Neural progenitor cell (in vitro differentiated cells): Measurements from ENCODE around the gene SMTN. TPM values are rescaled to one million over a fixed set of nuclear protein-coding genes. Genes with fewer than 3 reads are reported as not detected.

Source experiments
- DNase-seq: peaks from one replicate; pipeline ENCODE4 v3.0.0-alpha.2; 2016; ENCODE audit warnings: low spot score
- H2AFZ ChIP-seq: fragments of 200-600 bp; sonication (generic); replicated peaks from 2 replicates; pipeline ENCODE4 v1.6.1; 2016; ENCODE audit warnings: antibody characterized with exemption
- H3F3A ChIP-seq: fragments of 200-600 bp; sonication (generic); 2 replicates; pipeline ENCODE4 v1.6.1; 2016; ENCODE audit warnings: antibody characterized with exemption, low read depth
- H3K27ac ChIP-seq: fragments of 200-600 bp; sonication (generic); 2 replicates; pipeline ENCODE4 v1.5.1; 2016; ENCODE audit warnings: mild to moderate bottlenecking
- H3K27me3 ChIP-seq: fragments of 200-600 bp; sonication (generic); 2 replicates; pipeline ENCODE4 v1.6.1; 2016; ENCODE audit warnings: mild to moderate bottlenecking, moderate library complexity
- H3K36me3 ChIP-seq: fragments of 200-600 bp; sonication (generic); 2 replicates; pipeline ENCODE4 v1.5.1; 2016
- H3K4me1 ChIP-seq: fragments of 200-600 bp; sonication (generic); 2 replicates; pipeline ENCODE4 v1.6.1; 2016; ENCODE audit warnings: mixed run types
- H3K4me2 ChIP-seq: fragments of 200-600 bp; sonication (generic); 2 replicates; pipeline ENCODE4 v1.6.1; 2016
- H3K4me3 ChIP-seq: fragments of 200-600 bp; sonication (generic); 2 replicates; pipeline ENCODE4 v1.5.1; 2016
- H3K79me2 ChIP-seq: fragments of 200-600 bp; sonication (generic); 2 replicates; pipeline ENCODE4 v1.6.1; 2016; ENCODE audit warnings: low read depth
- H3K9ac ChIP-seq: fragments of 200-600 bp; sonication (generic); 2 replicates; pipeline ENCODE4 v1.6.1; 2016
- H3K9me3 ChIP-seq: fragments of 200-600 bp; sonication (generic); 2 replicates; pipeline ENCODE4 v1.5.1; 2016; ENCODE audit warnings: low read depth
- H4K20me1 ChIP-seq: fragments of 200-600 bp; sonication (generic); 2 replicates; pipeline ENCODE4 v1.6.1; 2016; ENCODE audit warnings: low read depth
- H3K27ac Mint-ChIP-seq: 3 replicates; pipeline ENCODE4 v1.8.0; 2021; ENCODE audit warnings: mixed read lengths
- H3K27me3 Mint-ChIP-seq: 2 replicates; pipeline ENCODE4 v1.8.0; 2022; ENCODE audit warnings: low read depth, mild to moderate bottlenecking, inconsistent platforms, moderate library complexity, mixed read lengths; ENCODE audit not compliant: insufficient read depth
- H3K36me3 Mint-ChIP-seq: 3 replicates; pipeline ENCODE4 v1.8.0; 2021; ENCODE audit warnings: mixed read lengths
- H3K4me1 Mint-ChIP-seq: 3 replicates; pipeline ENCODE4 v1.8.0; 2021; ENCODE audit warnings: mixed read lengths
- H3K4me3 Mint-ChIP-seq: 3 replicates; pipeline ENCODE4 v1.8.0; 2021; ENCODE audit warnings: mild to moderate bottlenecking, moderate library complexity, mixed read lengths
- H3K9me3 Mint-ChIP-seq: 3 replicates; pipeline ENCODE4 v1.8.0; 2020; ENCODE audit warnings: mixed read lengths
- EZH2 ChIP-seq: fragments of 200-600 bp; sonication (generic); IDR thresholded peaks from 2 replicates; pipeline ENCODE4 v1.6.1; 2017; ENCODE audit warnings: antibody characterized with exemption, mild to moderate bottlenecking, moderate library complexity
- EZH2phosphoT487 ChIP-seq: fragments of 200-600 bp; sonication (generic); IDR thresholded peaks from 2 replicates; pipeline ENCODE4 v1.6.1; 2017; ENCODE audit warnings: antibody characterized with exemption
- total RNA-seq: library from RNA; depleted of rRNA; stranded (reverse); fragments of >200 nt; gene quantifications from 2 replicates; pipeline ENCODE4 v1.2.3, GENCODE V29; 2015; ENCODE audit warnings: low replicate concordance
- TF ChIP-seq, protein P1 (sequence below): fragments of 200-600 bp; sonication (generic); IDR thresholded peaks from 2 replicates; pipeline ENCODE4 v1.5.1; 2017; ENCODE audit warnings: antibody characterized with exemption, mild to moderate bottlenecking

The SMTN gene
- total RNA-seq, 1 donor from 2014 or later = 14.1 TPM

DNA sequence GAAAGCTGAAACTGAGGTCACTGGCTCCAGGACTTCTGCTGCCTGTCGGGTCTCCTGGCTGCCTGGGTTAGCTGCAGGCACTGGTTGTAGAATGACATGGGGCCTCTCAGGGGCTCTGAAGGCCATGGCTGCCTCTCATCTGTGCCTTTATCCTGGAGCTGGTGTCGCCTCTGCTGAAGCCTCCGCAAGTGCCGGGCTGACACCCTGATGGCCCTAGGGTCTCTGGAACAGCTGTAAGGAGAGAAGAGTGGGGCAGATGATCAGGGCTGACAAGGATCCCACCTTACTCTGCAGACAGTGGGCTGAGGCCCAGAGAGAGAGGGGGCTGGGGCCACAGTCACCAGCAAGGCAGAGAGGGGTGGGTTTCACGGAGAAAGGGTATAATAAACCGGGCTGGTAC, 54.6 kb downstream of the SMTN start:
- H3K9me3 Mint-ChIP-seq = no peaks in the 10 kb centered on the region
- Histone ChIP-seq H3K9me3 (no peaks in the 10 kb centered on the region), H3K27ac (no peak overlapping the region), H3K79me2 (no peaks in the 10 kb centered on the region), H3K4me2 (no peak overlapping the region), H3K4me3 (no peak overlapping the region), H3F3A (peaks cover 4% of the 10 kb centered on the region), H3K36me3 (no peaks in the 10 kb centered on the region), H4K20me1 (no peaks in the 10 kb centered on the region), H3K4me1 (peaks cover 12% of the 10 kb centered on the region), H3K27me3 (peaks cover 8% of the 10 kb centered on the region), H3K9ac (no peak overlapping the region), H2AFZ (no peak overlapping the region)
- TF ChIP-seq EZH2 (no peak), EZH2phosphoT487 (no peak)
- TF ChIP-seq, protein P1, sequence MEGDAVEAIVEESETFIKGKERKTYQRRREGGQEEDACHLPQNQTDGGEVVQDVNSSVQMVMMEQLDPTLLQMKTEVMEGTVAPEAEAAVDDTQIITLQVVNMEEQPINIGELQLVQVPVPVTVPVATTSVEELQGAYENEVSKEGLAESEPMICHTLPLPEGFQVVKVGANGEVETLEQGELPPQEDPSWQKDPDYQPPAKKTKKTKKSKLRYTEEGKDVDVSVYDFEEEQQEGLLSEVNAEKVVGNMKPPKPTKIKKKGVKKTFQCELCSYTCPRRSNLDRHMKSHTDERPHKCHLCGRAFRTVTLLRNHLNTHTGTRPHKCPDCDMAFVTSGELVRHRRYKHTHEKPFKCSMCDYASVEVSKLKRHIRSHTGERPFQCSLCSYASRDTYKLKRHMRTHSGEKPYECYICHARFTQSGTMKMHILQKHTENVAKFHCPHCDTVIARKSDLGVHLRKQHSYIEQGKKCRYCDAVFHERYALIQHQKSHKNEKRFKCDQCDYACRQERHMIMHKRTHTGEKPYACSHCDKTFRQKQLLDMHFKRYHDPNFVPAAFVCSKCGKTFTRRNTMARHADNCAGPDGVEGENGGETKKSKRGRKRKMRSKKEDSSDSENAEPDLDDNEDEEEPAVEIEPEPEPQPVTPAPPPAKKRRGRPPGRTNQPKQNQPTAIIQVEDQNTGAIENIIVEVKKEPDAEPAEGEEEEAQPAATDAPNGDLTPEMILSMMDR = no peak
- H3K27ac Mint-ChIP-seq = no peak overlapping the region
- peaks cover 7% of the 10 kb centered on the region for H3K36me3 Mint-ChIP-seq
- H3K4me1 Mint-ChIP-seq = peaks cover 21% of the 10 kb centered on the region
- peaks cover 8% of the 10 kb centered on the region for H3K27me3 Mint-ChIP-seq
- H3K4me3 Mint-ChIP-seq = no peak overlapping the region
- no peak for DNase-seq

DNA sequence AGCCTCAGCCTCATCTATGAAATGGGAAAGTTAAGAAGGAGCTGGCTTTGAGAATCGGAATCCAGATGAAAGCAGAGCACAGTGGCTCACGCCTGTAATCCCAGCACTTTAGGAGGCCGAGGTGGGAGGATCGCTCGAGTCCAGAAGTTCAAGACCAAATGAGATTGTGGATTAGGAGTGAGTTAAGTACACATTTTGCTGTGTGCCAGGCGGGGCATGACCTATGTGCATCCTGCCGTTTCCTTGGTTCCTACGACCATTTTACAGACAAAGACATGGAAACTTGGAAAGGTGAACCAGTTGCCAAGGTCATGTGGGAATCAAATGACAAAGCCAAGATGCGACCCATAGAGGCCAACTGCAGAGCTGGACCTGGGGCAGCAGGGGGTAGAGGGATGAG, 55.0 kb downstream of the SMTN start:
- H3K36me3 ChIP-seq = no peaks in the 10 kb centered on the region
- peaks cover 15% of the 10 kb centered on the region for H3K4me1 ChIP-seq
- H3K4me2 ChIP-seq = no peak overlapping the region
- H3K36me3 Mint-ChIP-seq = peaks cover 7% of the 10 kb centered on the region
- H3K4me3 ChIP-seq = no peak overlapping the region
- TF ChIP-seq EZH2 = no peak
- no peaks in the 10 kb centered on the region for H3K9me3 Mint-ChIP-seq
- no peaks in the 10 kb centered on the region for H4K20me1 ChIP-seq
- no peak overlapping the region for H3K27ac Mint-ChIP-seq
- H3K79me2 ChIP-seq = no peaks in the 10 kb centered on the region
- H3F3A ChIP-seq = peaks cover 4% of the 10 kb centered on the region
- peaks cover 8% of the 10 kb centered on the region for H3K27me3 ChIP-seq
- DNase-seq = no peak
- no peak overlapping the region for H2AFZ ChIP-seq
- H3K27me3 Mint-ChIP-seq = peaks cover 10% of the 10 kb centered on the region
- no peaks in the 10 kb centered on the region for H3K9me3 ChIP-seq
- H3K27ac ChIP-seq = no peak overlapping the region
- H3K4me3 Mint-ChIP-seq = no peak overlapping the region
- no peak overlapping the region for H3K9ac ChIP-seq
- H3K4me1 Mint-ChIP-seq = peaks cover 21% of the 10 kb centered on the region

DNA sequence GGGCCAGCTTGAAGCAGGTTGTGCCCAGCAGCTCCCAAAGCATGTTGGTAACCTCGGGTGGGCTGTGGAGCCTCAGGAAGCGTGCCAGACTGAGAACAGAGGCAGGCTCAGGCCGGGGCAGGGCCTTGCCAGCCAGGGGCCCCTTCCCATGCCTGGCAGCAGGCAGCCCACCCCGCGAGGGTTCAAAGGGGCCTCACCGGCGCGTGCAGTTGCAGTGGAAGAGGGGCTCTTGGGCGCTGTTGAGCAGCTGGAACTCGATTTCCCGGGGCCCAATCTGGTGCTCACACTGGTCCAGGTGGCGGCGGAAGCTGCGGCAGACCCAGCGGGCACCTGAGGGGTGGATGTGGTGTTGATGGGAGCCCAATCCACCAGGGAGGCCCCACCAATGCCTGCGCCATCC, 55.6 kb downstream of the SMTN start:
- TF ChIP-seq EZH2phosphoT487 (no peak), EZH2 (no peak)
- TF ChIP-seq, protein P1 = no peak
- Histone ChIP-seq H3K27ac (no peak overlapping the region), H3K9ac (no peak overlapping the region), H3K9me3 (no peaks in the 10 kb centered on the region), H3K4me1 (peaks cover 15% of the 10 kb centered on the region), H3K79me2 (no peaks in the 10 kb centered on the region), H3F3A (peaks cover 4% of the 10 kb centered on the region), H2AFZ (no peak overlapping the region), H4K20me1 (no peaks in the 10 kb centered on the region), H3K4me2 (no peak overlapping the region), H3K4me3 (no peak overlapping the region), H3K36me3 (no peaks in the 10 kb centered on the region), H3K27me3 (peaks cover 8% of the 10 kb centered on the region)
- H3K27ac Mint-ChIP-seq = no peak overlapping the region
- H3K36me3 Mint-ChIP-seq = peaks cover 7% of the 10 kb centered on the region
- peaks cover 23% of the 10 kb centered on the region for H3K4me1 Mint-ChIP-seq
- peaks cover 13% of the 10 kb centered on the region for H3K27me3 Mint-ChIP-seq
- H3K9me3 Mint-ChIP-seq = no peaks in the 10 kb centered on the region
- H3K4me3 Mint-ChIP-seq = no peak overlapping the region
- DNase-seq = no peak

- Histone ChIP-seq H3K36me3 (no peaks in the 10 kb centered on the region), H3K79me2 (no peaks in the 10 kb centered on the region), H3K4me2 (no peak overlapping the region), H3K4me1 (peaks cover 15% of the 10 kb centered on the region), H2AFZ (no peak overlapping the region), H3K27me3 (peaks cover 8% of the 10 kb centered on the region), H3K4me3 (no peak overlapping the region), H3F3A (peaks cover 4% of the 10 kb centered on the region), H3K27ac (no peak overlapping the region), H3K9me3 (no peaks in the 10 kb centered on the region), H3K9ac (no peak overlapping the region), H4K20me1 (no peaks in the 10 kb centered on the region)
- no peak for DNase-seq
- Mint-ChIP-seq H3K27me3 (peaks cover 15% of the 10 kb centered on the region), H3K4me3 (no peak overlapping the region), H3K9me3 (no peaks in the 10 kb centered on the region), H3K27ac (no peak overlapping the region), H3K4me1 (peaks cover 25% of the 10 kb centered on the region), H3K36me3 (peaks cover 7% of the 10 kb centered on the region)
- TF ChIP-seq, protein P1 = no peak
- no peak for TF ChIP-seq EZH2
- no peak for TF ChIP-seq EZH2phosphoT487
These were observed 56.6 kb downstream of the SMTN start for GRCh38 chr22:31137721-31138120.
